Astrocyte of the cerebellum (primary cell): ENCODE measurements around the gene MGAT2.
A peak's percentile ranks its signal among the peaks of the same experiment; 100 is the strongest.
"Not testable (repeated sequence)": the region's sequence is repeated elsewhere in the genome, so short reads cannot be mapped to it uniquely, and the experiment has no call there.

ENCODE experiments used
- DNase-seq: peaks from one replicate; pipeline ENCODE4 v3.0.0-alpha.2; 2011; ENCODE audit warnings: low read depth
- H3K4me3 ChIP-seq: 2 replicates; pipeline ENCODE4 v1.5.1; 2011; ENCODE audit warnings: mild to moderate bottlenecking, low read depth, low read length, moderate library complexity
- in situ Hi-C: cut with HindIII; loops from 2 replicates; pipeline ENCODE4 v1.10.0; 2017; ENCODE audit warnings: low sequenced_read_pairs
- TF ChIP-seq, protein P1 (sequence below): IDR thresholded peaks from 2 replicates; pipeline ENCODE4 v1.5.1; 2012; ENCODE audit warnings: low read length, low read depth, moderate library complexity, mild to moderate bottlenecking; ENCODE audit errors: missing control alignments

MGAT2 gene

DNA sequence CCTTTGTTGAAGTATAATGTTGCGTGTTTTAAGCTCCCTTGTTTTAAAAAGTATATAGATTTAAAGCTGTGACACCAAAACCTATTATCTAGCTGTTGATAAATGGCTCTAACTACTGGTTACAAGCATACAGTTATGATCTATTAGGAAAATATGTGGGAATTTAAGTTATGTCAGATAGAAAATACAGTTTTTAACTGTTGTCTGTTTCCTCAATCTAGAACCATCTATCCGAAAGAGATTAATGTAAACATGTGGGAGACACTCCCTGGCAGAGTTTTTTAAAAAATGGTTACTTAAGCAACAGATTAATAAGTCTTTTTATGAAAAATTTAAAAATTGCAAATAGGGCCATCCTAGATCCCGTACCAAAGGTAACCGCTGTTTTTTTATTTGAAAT lies 8.3 kb upstream of the MGAT2 start:
- no peak overlapping the region for H3K4me3 ChIP-seq
- TF ChIP-seq, protein P1, sequence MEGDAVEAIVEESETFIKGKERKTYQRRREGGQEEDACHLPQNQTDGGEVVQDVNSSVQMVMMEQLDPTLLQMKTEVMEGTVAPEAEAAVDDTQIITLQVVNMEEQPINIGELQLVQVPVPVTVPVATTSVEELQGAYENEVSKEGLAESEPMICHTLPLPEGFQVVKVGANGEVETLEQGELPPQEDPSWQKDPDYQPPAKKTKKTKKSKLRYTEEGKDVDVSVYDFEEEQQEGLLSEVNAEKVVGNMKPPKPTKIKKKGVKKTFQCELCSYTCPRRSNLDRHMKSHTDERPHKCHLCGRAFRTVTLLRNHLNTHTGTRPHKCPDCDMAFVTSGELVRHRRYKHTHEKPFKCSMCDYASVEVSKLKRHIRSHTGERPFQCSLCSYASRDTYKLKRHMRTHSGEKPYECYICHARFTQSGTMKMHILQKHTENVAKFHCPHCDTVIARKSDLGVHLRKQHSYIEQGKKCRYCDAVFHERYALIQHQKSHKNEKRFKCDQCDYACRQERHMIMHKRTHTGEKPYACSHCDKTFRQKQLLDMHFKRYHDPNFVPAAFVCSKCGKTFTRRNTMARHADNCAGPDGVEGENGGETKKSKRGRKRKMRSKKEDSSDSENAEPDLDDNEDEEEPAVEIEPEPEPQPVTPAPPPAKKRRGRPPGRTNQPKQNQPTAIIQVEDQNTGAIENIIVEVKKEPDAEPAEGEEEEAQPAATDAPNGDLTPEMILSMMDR: no peak
- DNase-seq: no peak
- in situ Hi-C loops: no loop called here

DNA sequence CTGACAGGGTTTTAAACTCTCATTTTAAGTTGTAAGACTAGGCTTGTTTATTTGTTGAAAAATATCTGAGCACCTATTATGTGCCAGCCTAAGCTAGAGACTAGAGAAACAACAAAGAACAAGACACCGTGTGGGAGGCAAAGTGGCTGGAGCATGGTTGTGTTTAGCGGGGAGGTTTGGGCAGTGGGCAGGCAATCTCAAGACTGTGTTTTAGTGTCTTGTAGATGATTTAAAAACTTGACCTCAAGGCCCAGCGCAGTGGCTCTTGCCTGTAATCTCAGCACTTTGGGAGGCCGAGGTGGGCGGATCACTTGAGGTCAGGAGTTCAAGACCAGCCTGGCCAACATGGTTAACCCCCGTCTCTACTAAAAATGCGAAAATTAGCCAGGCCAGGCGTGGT lies 7.9 kb upstream of the MGAT2 start:
- TF ChIP-seq, protein P1: no peak
- H3K4me3 ChIP-seq: no peak overlapping the region
- DNase-seq: no peak
- in situ Hi-C loops: no loop called here

DNA sequence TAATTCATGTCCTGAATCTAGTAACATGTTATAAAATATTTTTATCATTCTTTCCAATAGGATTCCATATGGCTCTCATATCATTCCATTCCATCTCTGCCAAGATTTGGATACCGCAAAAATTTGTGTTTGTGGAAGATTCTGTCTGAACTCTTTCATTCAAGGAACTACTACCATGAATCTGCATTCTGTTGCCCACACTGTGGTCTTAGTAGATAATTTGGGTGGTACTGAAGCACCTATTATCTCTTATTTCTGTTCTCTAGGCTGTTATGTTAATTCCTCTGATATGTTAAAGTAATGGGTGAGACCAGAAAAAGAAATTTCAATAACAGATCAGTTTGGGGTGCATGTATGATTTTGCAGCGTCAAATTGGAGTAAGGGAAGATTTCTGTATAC lies 6.4 kb upstream of the MGAT2 start:
- in situ Hi-C loops: no loop called here
- TF ChIP-seq, protein P1: no peak
- DNase-seq: no peak
- no peak overlapping the region for H3K4me3 ChIP-seq

DNA sequence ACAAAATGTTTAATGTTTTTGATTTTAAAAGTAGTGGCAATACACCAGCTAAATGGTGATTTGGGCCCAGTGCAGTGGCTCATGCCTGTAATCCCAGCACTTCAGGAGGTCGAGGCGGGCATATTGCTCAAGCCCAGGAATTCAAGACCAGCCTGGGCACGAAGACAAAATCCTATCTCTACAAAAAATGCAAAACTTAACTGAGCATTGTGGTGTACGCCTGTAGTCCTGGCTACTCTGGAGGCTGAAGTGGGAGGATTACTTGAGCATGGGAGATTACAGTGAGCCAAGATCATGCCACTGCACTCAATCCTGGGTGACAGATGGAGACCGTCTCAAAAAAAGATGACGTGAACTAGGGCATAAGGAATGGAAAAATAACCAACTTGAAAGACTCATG lies 4.8 kb upstream of the MGAT2 start:
- H3K4me3 ChIP-seq: no peak overlapping the region
- TF ChIP-seq, protein P1: no peak
- DNase-seq: no peak
- in situ Hi-C loops: no loop called here

DNA sequence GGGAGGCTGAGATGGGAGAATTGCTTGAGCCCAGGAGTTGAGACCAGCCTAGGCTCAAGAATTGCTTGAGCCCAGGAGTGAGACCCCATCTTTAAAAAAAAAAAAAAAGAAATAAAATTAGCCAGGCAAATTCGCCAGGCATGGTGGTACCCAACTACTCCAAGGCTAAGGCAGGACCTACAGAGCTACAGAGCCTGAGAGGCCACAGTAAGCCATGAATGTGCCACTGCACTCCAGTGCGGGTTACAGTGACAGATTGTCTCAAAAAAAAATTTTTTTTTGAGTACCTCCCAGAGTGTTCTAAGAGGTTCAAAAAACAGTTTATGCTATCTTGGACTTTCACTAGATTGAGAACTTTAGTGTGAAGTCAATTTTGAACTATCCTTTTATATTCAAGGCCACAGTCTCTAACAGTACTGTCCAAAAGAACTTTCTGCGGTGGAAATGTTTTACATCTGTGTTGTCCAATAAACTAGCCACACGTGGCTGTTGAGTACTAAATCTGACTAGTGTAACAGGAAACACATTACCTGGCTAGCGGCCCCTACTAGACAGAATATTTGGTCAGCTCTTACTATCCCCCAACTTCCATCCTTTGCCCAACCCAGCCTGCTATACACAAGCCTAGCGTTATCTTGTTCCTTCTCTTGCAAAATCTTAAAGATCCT lies 2.6 kb upstream of the MGAT2 start:
- TF ChIP-seq, protein P1: no peak
- in situ Hi-C loops: no loop called here

DNA sequence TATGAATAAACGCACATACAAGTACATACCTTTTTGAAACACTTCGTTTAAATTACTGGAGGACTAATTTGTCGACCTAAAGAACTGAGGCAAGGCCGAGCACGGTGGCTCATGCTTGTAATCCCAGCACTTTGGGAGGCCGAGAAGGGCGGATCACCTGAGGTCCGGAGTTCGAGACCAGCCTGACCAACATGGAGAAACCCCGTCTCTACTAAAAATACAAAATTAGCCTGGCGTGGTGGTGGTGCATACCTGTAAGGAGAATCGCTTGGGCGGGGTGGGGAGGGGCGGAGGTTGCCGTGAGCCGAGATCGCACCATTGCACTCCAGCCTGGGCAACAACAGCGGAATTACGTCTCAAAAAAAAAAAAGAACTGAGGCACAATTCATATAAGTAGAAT lies 1.3 kb upstream of the MGAT2 start:
- in situ Hi-C loops, DNase-seq: not testable (repeated sequence)
- H3K4me3 ChIP-seq: peak overlapping the region; percentile 80

More for the DNA sequence above, 2.6 kb upstream of the MGAT2 start:
- no peak for DNase-seq
- no peak overlapping the region for H3K4me3 ChIP-seq

DNA sequence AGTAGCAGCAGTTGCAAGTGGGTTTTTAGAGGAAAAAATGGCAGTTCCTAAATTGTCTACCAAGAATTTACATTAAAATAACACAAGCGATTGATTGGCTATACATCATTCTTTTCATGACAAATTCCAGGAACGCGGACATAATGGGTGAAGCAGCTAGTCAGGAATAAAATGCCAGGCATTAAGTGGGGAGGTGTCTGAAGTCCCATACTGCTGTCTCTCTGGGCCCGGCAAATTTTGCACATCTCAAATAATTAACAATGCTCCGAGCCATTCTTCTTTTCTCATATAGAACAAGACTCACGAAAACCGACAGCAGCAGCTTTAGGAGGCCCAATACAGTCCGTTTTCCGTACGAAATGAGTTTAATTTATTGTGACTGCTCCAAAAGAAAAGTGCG lies 869 bp upstream of the MGAT2 start:
- TF ChIP-seq, protein P1: no peak
- in situ Hi-C loops: no loop called here
- no peak for DNase-seq
- peak overlapping the region; percentile 80 for H3K4me3 ChIP-seq
